ENCODE measurements around the gene ELF1. TPM values are rescaled to one million over a fixed set of nuclear protein-coding genes. Genes with fewer than 3 reads are reported as not detected.
A peak's percentile ranks its signal among the peaks of the same experiment; 100 is the strongest.

Gene ELF1
- total RNA-seq, 1 donor from 2014 or later, result 47.4 TPM

DNA sequence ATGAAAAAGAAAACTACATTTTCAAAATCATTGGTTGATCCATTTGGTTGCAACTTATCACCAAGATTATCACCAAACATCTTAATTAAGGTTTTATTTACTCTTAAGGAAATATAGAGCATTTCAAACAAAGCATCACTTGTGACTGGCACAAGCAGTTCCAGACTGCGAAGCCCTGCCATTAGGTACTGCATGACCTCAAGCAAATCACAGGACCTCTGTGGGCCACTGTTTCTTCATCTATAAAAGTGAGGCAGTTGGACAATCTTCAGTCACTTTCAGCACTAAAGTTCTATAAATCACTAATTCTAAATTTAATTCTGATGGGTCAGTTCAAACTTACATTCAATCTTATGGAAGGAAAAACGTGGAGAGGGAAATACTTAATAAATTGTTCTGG, 2.0 kb downstream of the ELF1 start:
- peak overlapping the region; percentile 83 for H3K4me3 Mint-ChIP-seq

DNA sequence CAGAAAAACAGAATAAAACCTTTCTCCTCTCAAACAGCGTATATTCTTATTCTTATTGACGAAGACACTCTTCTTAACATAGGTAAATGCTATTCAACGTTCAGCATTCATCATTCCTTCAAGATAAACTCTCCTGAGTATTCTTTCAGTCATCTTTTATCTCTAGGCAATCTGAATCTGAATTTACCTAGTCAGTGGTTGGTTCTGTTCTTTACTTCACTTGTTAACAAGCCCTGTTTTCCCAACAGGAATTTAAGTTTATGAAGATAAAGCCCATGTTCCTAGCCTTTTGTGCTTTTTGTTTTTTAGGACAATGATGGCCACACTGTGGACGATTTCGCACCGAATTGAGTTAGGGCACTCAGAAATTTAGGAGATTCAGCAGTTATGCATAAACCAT, 3.2 kb downstream of the ELF1 start:
- H3K4me3 Mint-ChIP-seq, result peak overlapping the region; percentile 65
- no peak for DNase-seq (ENCODE audit: extremely low spot score, unreplicated experiment)
- H3K27me3 Mint-ChIP-seq, result no peaks in the 10 kb centered on the region
- H3K27ac Mint-ChIP-seq, result peak overlapping the region; percentile 48
- H3K36me3 Mint-ChIP-seq, result peaks cover 4% of the 10 kb centered on the region
- H3K4me1 Mint-ChIP-seq (ENCODE audit: unreplicated experiment), result peaks cover 23% of the 10 kb centered on the region
- TF ChIP-seq, protein P1, sequence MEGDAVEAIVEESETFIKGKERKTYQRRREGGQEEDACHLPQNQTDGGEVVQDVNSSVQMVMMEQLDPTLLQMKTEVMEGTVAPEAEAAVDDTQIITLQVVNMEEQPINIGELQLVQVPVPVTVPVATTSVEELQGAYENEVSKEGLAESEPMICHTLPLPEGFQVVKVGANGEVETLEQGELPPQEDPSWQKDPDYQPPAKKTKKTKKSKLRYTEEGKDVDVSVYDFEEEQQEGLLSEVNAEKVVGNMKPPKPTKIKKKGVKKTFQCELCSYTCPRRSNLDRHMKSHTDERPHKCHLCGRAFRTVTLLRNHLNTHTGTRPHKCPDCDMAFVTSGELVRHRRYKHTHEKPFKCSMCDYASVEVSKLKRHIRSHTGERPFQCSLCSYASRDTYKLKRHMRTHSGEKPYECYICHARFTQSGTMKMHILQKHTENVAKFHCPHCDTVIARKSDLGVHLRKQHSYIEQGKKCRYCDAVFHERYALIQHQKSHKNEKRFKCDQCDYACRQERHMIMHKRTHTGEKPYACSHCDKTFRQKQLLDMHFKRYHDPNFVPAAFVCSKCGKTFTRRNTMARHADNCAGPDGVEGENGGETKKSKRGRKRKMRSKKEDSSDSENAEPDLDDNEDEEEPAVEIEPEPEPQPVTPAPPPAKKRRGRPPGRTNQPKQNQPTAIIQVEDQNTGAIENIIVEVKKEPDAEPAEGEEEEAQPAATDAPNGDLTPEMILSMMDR (conservative IDR thresholded peaks at IDR 0.05), result no peak
- H3K9me3 Mint-ChIP-seq, result no peaks in the 10 kb centered on the region

More for the DNA sequence above, 2.0 kb downstream of the ELF1 start:
- peaks cover 4% of the 10 kb centered on the region for H3K36me3 Mint-ChIP-seq
- H3K4me1 Mint-ChIP-seq (ENCODE audit: unreplicated experiment), result peaks cover 29% of the 10 kb centered on the region
- peak overlapping the region; percentile 82 for H3K27ac Mint-ChIP-seq
- no peak for DNase-seq (ENCODE audit: extremely low spot score, unreplicated experiment)
- H3K9me3 Mint-ChIP-seq, result no peaks in the 10 kb centered on the region
- TF ChIP-seq, protein P1 (conservative IDR thresholded peaks at IDR 0.05), result no peak
- H3K27me3 Mint-ChIP-seq, result no peaks in the 10 kb centered on the region

DNA sequence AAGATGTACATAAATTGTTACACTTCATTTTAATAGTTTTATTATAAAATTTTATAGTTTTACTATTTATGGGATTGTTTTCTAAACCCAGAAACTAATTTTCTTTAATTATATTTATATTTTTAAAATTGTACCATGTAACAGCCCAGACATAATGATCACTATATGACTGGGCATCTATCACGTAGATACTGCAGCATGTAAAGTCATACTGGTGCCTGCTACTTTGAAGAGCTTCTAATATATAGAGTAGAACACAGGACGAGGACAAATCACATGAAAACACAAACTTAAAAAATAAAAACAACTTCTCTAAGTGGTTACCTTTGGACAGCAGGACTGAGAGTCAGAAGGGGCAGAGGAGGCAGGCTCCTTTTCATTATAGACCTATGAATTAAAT, 5.3 kb downstream of the ELF1 start:
- peaks cover 17% of the 10 kb centered on the region for H3K4me1 Mint-ChIP-seq (ENCODE audit: unreplicated experiment)
- H3K27ac Mint-ChIP-seq, result no peak overlapping the region
- H3K4me3 Mint-ChIP-seq, result no peak overlapping the region
- H3K27me3 Mint-ChIP-seq, result no peaks in the 10 kb centered on the region
- H3K36me3 Mint-ChIP-seq, result peaks cover 4% of the 10 kb centered on the region
- TF ChIP-seq, protein P1 (conservative IDR thresholded peaks at IDR 0.05), result no peak
- DNase-seq (ENCODE audit: extremely low spot score, unreplicated experiment), result no peak
- H3K9me3 Mint-ChIP-seq, result no peaks in the 10 kb centered on the region

DNA sequence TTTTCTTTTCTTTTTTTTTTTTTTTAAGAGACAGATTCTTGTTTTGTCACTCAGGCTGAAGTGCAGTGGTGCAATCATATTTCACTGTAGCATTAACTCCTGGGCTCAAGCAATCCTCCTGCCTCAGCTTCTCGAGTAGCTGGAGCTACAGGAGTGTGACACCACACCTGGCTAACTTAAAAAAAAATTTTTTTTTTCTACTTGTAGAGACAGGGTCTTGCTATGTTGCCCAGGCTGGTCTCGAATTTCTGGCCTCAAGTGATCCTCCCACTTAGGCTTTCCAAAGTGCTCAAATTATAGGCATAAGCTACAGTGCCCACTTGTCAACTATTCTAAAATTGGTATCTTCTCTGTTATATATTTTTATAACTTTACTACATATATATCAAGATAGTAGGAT, 6.6 kb downstream of the ELF1 start:
- Mint-ChIP-seq H3K36me3 (peaks cover 4% of the 10 kb centered on the region), H3K9me3 (peaks cover 5% of the 10 kb centered on the region), H3K4me3 (no peak overlapping the region), H3K4me1 (ENCODE audit: unreplicated experiment) (peaks cover 20% of the 10 kb centered on the region), H3K27ac (no peak overlapping the region), H3K27me3 (no peaks in the 10 kb centered on the region)
- no peak for DNase-seq (ENCODE audit: extremely low spot score, unreplicated experiment)
- TF ChIP-seq, protein P1 (conservative IDR thresholded peaks at IDR 0.05), result no peak

DNA sequence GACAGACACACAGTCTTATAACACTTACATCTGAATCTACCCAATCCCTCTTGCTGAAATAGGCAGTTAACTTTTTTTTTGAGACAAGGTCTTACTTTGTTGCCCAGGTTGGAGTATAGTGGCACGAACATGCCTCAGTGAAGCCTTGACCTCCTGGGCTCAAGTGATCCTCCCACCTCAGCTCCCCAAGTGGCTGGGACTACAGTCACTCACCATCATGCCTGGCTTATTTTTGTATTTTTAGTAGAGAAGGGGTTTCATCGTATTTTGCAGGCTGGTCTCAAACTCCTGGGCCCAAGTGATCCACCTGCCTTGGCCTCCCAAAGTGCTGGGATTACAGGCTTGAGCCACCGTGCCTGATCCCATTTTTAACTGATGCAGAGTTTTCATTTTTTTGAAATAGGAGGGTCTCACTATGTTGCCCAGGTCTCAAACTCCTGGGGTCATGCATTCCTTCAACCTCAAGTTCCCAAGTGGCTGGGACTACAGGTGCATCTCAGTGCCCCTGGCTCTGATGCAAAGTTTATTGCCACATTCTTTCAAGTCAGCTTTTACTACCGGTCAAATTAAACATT, 7.6 kb downstream of the ELF1 start:
- Mint-ChIP-seq H3K4me1 (ENCODE audit: unreplicated experiment) (peaks cover 19% of the 10 kb centered on the region), H3K27me3 (no peaks in the 10 kb centered on the region), H3K27ac (no peak overlapping the region), H3K4me3 (no peak overlapping the region), H3K36me3 (peaks cover 4% of the 10 kb centered on the region), H3K9me3 (peaks cover 5% of the 10 kb centered on the region)
- DNase-seq (ENCODE audit: extremely low spot score, unreplicated experiment), result no peak
- TF ChIP-seq, protein P1 (conservative IDR thresholded peaks at IDR 0.05), result no peak

Measured in type B pancreatic cell (in vitro differentiated cells).